K562 (cell line): ENCODE measurements around the gene MX1.

ENCODE experiments used
- ETV5 ChIP-seq: sonication (generic); formaldehyde crosslinking; IDR thresholded peaks from 2 replicates; pipeline ENCODE4 v1.4.0; 2020; ENCODE audit warnings: low read depth, mild to moderate bottlenecking, missing genetic modification reagents
- GABPA ChIP-seq: fragments of 200-800 bp; sonication (Bioruptor generic); conservative IDR thresholded peaks from 2 replicates; pipeline ENCODE4 v1.6.1; 2016; ENCODE audit warnings: low read depth, missing genetic modification characterization, missing compliant biosample characterization
- JUN ChIP-seq, 2 experiments: sonication (generic) in 1 of 2; formaldehyde crosslinking in 1 of 2; IDR thresholded peaks; 2 replicates each; pipeline versions ENCODE4 v1.6.1 to v1.8.0; 2012 to 2022; ENCODE audit warnings: borderline replicate concordance in 2 of 2, mild to moderate bottlenecking in 2 of 2, improper control_type of control experiment in 1 of 2, low read depth in 1 of 2, low read length in 1 of 2, missing genetic modification reagents in 1 of 2
- KDM1A ChIP-seq, 2 experiments: fragments of 450-650 bp; IDR thresholded peaks; 2 replicates each; pipeline ENCODE4 v1.6.1; 2016; ENCODE audit warnings: mild to moderate bottlenecking in 2 of 2
- POLR2A ChIP-seq: fragments of 450-650 bp; conservative IDR thresholded peaks from 2 replicates; pipeline ENCODE4 v1.6.1; 2016
- POLR2AphosphoS5 ChIP-seq: IDR thresholded peaks from 2 replicates; pipeline ENCODE4 v1.6.1; 2011; ENCODE audit warnings: mild to moderate bottlenecking, low read depth, low read length, moderate library complexity; ENCODE audit not compliant: control insufficient read depth, insufficient read depth
- YY1 ChIP-seq, 3 experiments: IDR thresholded peaks; 2 replicates each; pipeline ENCODE4 v1.6.1; 2011; ENCODE audit warnings: low read length in 2 of 3, mild to moderate bottlenecking in 2 of 3, moderate library complexity in 2 of 3, borderline replicate concordance in 1 of 3, control low read depth in 1 of 3, low read depth in 1 of 3; ENCODE audit not compliant: insufficient read depth in 3 of 3, insufficient replicate concordance in 2 of 3, control insufficient read depth in 1 of 3, insufficient read length in 1 of 3; ENCODE audit errors: extremely low read depth in 1 of 3
- ZSCAN29 ChIP-seq: fragments of 450-650 bp; IDR thresholded peaks from 2 replicates; pipeline ENCODE4 v1.6.1; 2017
- TF ChIP-seq, protein P1 (sequence below), 3 experiments: IDR thresholded peaks in 2 of 3; conservative IDR thresholded peaks in 1 of 3; 2 replicates each; pipeline ENCODE4 v1.5.1; 2011 to 2012; ENCODE audit warnings: low read length in 3 of 3, mild to moderate bottlenecking in 3 of 3, control low read depth in 2 of 3, improper control_type of control experiment in 1 of 3, inconsistent platforms in 1 of 3, low read depth in 1 of 3, mixed read lengths in 1 of 3, moderate library complexity in 1 of 3; ENCODE audit not compliant: insufficient read depth in 2 of 3
- TF ChIP-seq, protein P2 (sequence below): sonication (generic); formaldehyde crosslinking; IDR thresholded peaks from 2 replicates; pipeline ENCODE4 v1.8.1; 2022; ENCODE audit warnings: missing genetic modification reagents
- TF ChIP-seq, protein P3 (sequence below), 2 experiments: fragments of 200-800 bp in 1 of 2; sonication (Bioruptor generic) in 1 of 2; sonication (generic) in 1 of 2; formaldehyde crosslinking in 1 of 2; IDR thresholded peaks in 1 of 2; conservative IDR thresholded peaks in 1 of 2; 2 replicates each; pipeline versions ENCODE4 v1.5.0 to v1.6.1; 2016 to 2020; ENCODE audit warnings: missing compliant biosample characterization in 1 of 2, missing genetic modification characterization in 1 of 2, missing genetic modification reagents in 1 of 2
- TF ChIP-seq, protein P4 (sequence below): fragments of 450-650 bp; formaldehyde crosslinking; IDR thresholded peaks from 2 replicates; pipeline ENCODE4 v1.4.0; 2022; ENCODE audit warnings: missing genetic modification characterization

DNA sequence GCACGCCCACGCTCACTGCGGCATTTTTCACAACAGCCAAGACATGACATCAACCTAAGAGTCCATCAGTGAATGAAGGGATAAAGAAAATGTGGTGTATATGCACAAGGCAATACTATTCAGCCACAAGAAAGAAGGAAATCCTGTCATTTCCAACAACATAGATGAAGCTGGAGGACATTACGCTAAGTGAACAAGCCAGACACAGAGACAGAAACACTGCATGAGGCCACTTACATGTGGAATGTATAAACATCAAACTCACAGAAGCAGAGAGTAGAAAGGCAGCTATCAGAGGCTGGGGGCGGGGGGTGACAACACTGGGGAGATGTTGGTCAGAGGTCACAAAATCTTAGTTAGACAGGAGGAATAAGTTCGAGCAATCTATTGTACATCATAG is 61.0 kb downstream of the MX1 start:
- no peak for TF ChIP-seq POLR2A
- TF ChIP-seq, protein P1, sequence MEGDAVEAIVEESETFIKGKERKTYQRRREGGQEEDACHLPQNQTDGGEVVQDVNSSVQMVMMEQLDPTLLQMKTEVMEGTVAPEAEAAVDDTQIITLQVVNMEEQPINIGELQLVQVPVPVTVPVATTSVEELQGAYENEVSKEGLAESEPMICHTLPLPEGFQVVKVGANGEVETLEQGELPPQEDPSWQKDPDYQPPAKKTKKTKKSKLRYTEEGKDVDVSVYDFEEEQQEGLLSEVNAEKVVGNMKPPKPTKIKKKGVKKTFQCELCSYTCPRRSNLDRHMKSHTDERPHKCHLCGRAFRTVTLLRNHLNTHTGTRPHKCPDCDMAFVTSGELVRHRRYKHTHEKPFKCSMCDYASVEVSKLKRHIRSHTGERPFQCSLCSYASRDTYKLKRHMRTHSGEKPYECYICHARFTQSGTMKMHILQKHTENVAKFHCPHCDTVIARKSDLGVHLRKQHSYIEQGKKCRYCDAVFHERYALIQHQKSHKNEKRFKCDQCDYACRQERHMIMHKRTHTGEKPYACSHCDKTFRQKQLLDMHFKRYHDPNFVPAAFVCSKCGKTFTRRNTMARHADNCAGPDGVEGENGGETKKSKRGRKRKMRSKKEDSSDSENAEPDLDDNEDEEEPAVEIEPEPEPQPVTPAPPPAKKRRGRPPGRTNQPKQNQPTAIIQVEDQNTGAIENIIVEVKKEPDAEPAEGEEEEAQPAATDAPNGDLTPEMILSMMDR (IDR thresholded peaks at IDR 0.05 in 2 of 3, conservative IDR thresholded peaks at IDR 0.05 in 1 of 3; ENCODE audit: insufficient read depth in 2 of 3, low read depth in 1 of 3, low read length in 3 of 3): no peak
- TF ChIP-seq ZSCAN29: no peak
- TF ChIP-seq, protein P2, sequence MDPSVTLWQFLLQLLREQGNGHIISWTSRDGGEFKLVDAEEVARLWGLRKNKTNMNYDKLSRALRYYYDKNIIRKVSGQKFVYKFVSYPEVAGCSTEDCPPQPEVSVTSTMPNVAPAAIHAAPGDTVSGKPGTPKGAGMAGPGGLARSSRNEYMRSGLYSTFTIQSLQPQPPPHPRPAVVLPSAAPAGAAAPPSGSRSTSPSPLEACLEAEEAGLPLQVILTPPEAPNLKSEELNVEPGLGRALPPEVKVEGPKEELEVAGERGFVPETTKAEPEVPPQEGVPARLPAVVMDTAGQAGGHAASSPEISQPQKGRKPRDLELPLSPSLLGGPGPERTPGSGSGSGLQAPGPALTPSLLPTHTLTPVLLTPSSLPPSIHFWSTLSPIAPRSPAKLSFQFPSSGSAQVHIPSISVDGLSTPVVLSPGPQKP (CRISPR knock-in tag): no peak
- TF ChIP-seq KDM1A (IDR thresholded peaks at IDR 0.05): no peak
- no peak for TF ChIP-seq JUN (IDR thresholded peaks at IDR 0.05; ENCODE audit: borderline replicate concordance, low read depth, low read length)
- no peak for TF ChIP-seq JUN (CRISPR knock-in tag; IDR thresholded peaks at IDR 0.05; ENCODE audit: borderline replicate concordance)
- no peak for TF ChIP-seq POLR2AphosphoS5
- no peak for TF ChIP-seq YY1 (IDR thresholded peaks at IDR 0.05; ENCODE audit: borderline replicate concordance in 1 of 3, control insufficient read depth in 1 of 3, extremely low read depth in 1 of 3, insufficient read depth in 3 of 3, insufficient read length in 1 of 3, insufficient replicate concordance in 2 of 3, low read depth in 1 of 3, low read length in 2 of 3)
- TF ChIP-seq GABPA: no peak
- TF ChIP-seq, protein P3, sequence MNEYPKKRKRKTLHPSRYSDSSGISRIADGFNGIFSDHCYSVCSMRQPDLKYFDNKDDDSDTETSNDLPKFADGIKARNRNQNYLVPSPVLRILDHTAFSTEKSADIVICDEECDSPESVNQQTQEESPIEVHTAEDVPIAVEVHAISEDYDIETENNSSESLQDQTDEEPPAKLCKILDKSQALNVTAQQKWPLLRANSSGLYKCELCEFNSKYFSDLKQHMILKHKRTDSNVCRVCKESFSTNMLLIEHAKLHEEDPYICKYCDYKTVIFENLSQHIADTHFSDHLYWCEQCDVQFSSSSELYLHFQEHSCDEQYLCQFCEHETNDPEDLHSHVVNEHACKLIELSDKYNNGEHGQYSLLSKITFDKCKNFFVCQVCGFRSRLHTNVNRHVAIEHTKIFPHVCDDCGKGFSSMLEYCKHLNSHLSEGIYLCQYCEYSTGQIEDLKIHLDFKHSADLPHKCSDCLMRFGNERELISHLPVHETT (CRISPR knock-in tag; conservative IDR thresholded peaks at IDR 0.05 in 1 of 2, IDR thresholded peaks at IDR 0.05 in 1 of 2): no peak
- TF ChIP-seq, protein P4, sequence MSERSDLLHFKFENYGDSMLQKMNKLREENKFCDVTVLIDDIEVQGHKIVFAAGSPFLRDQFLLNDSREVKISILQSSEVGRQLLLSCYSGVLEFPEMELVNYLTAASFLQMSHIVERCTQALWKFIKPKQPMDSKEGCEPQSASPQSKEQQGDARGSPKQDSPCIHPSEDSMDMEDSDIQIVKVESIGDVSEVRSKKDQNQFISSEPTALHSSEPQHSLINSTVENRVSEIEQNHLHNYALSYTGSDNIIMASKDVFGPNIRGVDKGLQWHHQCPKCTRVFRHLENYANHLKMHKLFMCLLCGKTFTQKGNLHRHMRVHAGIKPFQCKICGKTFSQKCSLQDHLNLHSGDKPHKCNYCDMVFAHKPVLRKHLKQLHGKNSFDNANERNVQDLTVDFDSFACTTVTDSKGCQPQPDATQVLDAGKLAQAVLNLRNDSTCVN (CRISPR knock-in tag): no peak
- TF ChIP-seq ETV5 (CRISPR knock-in tag): no peak
